ENCODE data around the gene NEK2. TPM values are rescaled to one million over a fixed set of nuclear protein-coding genes. Genes with fewer than 3 reads are reported as not detected.
"Not testable (repeated sequence)": the region's sequence is repeated elsewhere in the genome, so short reads cannot be mapped to it uniquely, and the experiment has no call there.

The NEK2 gene
- total RNA-seq: 10 to 100 TPM in 1 of 3 donors, 1 to 10 TPM in 2; 1.2 to 12.7 (median 2.5) TPM
- long read RNA-seq, donor 1, partial matches to known transcripts: 0 of 1 reads
- long read RNA-seq, donor 1, other reads (novel, unspliced or antisense): 0 of 1 reads
- long read RNA-seq, donor 2, transcript NEK2-202 (8 exons, 2,131 nt): major isoform, 5 of 6 reads
- long read RNA-seq, donor 2, partial matches to known transcripts: 0 of 6 reads
- long read RNA-seq, donor 2, other reads (novel, unspliced or antisense): 1 of 6 reads

DNA sequence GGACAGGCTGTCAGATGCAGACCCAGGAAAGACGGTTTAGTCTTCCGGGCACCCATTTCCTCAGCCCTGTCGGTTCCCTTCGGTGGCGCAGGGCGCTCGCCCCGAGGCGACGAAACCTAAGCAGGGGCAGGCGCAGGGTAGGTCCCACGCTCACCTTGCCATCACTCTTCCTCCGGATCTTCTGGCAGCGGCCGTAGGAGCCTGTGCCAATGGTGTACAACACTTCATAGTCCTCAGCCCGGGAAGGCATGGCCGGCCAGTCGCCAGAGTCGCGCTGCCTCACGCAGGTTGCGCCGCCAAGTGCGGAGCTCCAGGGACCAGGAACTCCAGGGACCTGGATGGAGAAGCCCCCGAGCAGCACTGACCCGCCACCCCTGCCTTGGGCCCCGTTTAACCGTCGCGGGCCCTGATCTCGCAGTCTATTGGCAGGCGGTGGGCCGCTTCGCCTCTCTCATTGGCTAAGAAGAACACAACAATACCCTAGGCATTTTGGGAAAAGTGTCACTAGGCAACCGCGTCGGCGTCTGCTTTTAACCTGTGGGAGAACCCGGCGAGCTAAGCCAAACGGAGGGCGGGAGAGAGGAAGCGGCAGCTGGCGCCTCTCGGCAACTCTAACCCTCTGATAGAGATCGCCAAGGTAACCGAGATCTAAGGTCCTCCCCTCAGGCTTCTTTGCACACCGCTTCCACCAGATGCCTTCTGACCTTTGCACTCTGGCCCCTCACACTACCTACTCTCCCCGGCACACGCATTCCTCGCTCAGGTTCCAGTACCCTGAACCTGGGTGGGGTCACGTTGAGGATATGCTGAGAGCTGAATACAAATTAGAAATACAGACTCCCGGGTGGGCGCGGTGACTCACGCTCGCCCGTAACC, at the start of gene NEK2:
Gene NEK2 (minus strand): TSS at position 392 of the 876 bp plus-strand sequence. CDS start 142 bp downstream, at position 250.
- peak; percentile 96 for ATAC-seq
- no peaks in the 10 kb centered on the region for H3K9me3 ChIP-seq
- peak; percentile 93 to 98 (median 94) for DNase-seq
- intact Hi-C loops (cut with DNase I, micrococcal nuclease): no loop called here
- peaks cover 9% of the 10 kb centered on the region for H3K4me1 ChIP-seq (ENCODE audit: low read depth)
- H3K4me3 ChIP-seq: peak within 1 kb of the TSS; percentile 12
- no peaks in the 10 kb centered on the region for H3K36me3 ChIP-seq (ENCODE audit: low read depth)
- TF ChIP-seq, protein P1, sequence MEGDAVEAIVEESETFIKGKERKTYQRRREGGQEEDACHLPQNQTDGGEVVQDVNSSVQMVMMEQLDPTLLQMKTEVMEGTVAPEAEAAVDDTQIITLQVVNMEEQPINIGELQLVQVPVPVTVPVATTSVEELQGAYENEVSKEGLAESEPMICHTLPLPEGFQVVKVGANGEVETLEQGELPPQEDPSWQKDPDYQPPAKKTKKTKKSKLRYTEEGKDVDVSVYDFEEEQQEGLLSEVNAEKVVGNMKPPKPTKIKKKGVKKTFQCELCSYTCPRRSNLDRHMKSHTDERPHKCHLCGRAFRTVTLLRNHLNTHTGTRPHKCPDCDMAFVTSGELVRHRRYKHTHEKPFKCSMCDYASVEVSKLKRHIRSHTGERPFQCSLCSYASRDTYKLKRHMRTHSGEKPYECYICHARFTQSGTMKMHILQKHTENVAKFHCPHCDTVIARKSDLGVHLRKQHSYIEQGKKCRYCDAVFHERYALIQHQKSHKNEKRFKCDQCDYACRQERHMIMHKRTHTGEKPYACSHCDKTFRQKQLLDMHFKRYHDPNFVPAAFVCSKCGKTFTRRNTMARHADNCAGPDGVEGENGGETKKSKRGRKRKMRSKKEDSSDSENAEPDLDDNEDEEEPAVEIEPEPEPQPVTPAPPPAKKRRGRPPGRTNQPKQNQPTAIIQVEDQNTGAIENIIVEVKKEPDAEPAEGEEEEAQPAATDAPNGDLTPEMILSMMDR (IDR thresholded peaks at IDR 0.05): no peak

GRCh38 chr1:211724687-211725196, 49.3 kb upstream of the NEK2 start:
- Histone ChIP-seq H3K4me1 (ENCODE audit: low read depth) (no peaks in the 10 kb centered on the region), H3K4me3 (no peak overlapping the region), H3K9me3 (no peaks in the 10 kb centered on the region), H3K36me3 (ENCODE audit: low read depth) (no peaks in the 10 kb centered on the region)
- no peak for ATAC-seq
- intact Hi-C loops (cut with DNase I, micrococcal nuclease): no loop called here
- DNase-seq: no peak
- TF ChIP-seq, protein P1 (IDR thresholded peaks at IDR 0.05): no peak

DNA sequence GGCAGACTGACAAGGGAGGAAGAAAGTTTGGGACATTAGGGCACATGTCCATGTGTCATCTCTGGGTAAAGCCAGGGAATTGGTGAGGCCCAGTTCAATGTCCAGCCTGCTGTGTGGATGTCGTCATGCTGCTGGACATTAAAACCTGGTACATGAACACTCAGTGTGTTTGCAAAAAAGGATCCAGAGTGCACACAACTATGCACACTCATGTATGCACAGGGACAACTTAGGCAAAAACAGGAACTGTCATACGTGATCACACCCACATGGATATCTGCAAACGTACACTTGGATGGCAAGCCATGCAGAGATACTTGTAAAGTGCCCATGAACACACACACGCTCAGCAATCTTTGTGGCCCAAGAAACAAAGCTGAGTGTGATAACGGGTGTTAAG, 47.9 kb upstream of the NEK2 start:
- H3K36me3 ChIP-seq (ENCODE audit: low read depth): no peaks in the 10 kb centered on the region
- no peaks in the 10 kb centered on the region for H3K9me3 ChIP-seq
- no peaks in the 10 kb centered on the region for H3K4me1 ChIP-seq (ENCODE audit: low read depth)
- H3K4me3 ChIP-seq: no peak overlapping the region
- no peak for DNase-seq
- intact Hi-C loops (cut with DNase I, micrococcal nuclease): no loop called here
- TF ChIP-seq, protein P1 (IDR thresholded peaks at IDR 0.05): no peak
- no peak for ATAC-seq

DNA sequence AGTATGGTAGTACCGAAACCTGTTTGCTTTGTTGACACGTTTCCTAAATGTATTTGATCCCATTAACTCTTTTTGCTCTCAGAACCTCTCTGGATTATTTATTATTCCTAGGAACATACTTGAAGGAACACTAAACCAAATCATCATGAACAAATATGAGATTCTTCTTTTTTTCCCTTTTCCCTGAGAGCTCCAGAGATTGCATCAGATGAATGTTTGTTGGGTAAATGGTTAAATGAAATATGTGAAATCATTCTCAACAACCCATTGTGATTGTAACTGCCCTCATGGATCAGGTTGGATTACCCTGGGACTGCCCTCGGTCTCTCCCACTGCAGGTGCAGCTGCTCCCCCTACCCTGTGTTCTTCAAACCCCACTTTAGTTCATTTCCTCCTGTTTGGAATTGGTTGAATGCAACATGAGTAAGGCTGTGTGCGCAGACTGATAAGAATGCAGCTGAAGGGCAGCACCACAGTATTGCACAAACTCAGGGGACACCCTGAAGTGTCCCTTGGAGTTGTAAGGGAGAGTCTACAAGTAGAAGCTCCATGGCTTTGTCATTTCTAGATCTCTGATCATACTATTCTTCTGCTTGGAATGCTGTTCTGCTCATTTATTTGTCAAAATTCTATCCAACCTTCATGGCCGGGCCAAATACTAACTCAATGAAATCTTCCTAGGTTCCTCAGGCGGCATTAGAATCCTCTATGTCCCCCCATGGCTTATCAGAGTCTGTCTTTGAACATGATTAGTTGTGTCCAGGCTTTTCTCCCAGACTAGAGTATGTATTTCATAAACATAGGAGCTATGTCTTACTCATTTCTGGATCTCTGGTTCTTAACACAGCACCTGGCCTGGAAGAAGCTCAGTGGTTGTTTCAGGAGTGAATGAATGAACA, 47.1 kb upstream of the NEK2 start:
- intact Hi-C loops (cut with DNase I, micrococcal nuclease): no loop called here
- ATAC-seq (no peak), DNase-seq (no peak)
- H3K4me3 ChIP-seq: no peak overlapping the region
- no peaks in the 10 kb centered on the region for H3K4me1 ChIP-seq (ENCODE audit: low read depth)
- H3K9me3 ChIP-seq: no peaks in the 10 kb centered on the region
- TF ChIP-seq, protein P1 (IDR thresholded peaks at IDR 0.05): no peak
- H3K36me3 ChIP-seq (ENCODE audit: low read depth): no peaks in the 10 kb centered on the region

DNA sequence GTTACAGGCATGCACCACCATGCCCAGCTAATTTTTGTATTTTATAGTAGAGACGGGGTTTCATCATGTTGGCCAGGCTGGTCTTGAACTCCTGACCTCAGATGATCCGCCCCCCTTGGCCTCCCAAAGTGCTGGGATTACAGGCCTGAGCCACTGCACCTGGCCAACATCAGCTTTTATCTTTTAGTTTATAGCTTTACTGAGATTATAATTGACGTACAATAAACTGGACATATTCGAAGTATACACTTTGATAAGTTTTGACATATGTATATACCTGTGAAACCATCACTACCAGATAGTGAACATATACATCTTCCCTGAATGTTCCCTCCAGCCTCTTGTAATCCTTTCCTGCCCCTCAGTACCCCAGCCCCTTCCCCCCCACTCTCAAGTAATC, 41.1 kb upstream of the NEK2 start:
- H3K4me1 ChIP-seq (ENCODE audit: low read depth); H3K36me3 ChIP-seq (ENCODE audit: low read depth); DNase-seq; intact Hi-C loops (cut with DNase I, micrococcal nuclease); H3K4me3 ChIP-seq; H3K9me3 ChIP-seq: not testable (repeated sequence)
- peak; percentile 75 for ATAC-seq
